ENCODE data around the gene CATSPERB.

GRCh38 chr14:91692075-91692474 lies 39.8 kb downstream of the CATSPERB start:
- TF ChIP-seq POLR2A (IDR thresholded peaks at IDR 0.05): no peak
- TF ChIP-seq EP300 (IDR thresholded peaks at IDR 0.05): no peak

All from tibial nerve (tissue), 3 donors.